K562 (cell line): ENCODE measurements around the gene ADPRH. TPM values are rescaled to one million over a fixed set of nuclear protein-coding genes. Genes with fewer than 3 reads are reported as not detected.

Experiments used
- ARHGAP35 ChIP-seq: fragments of 450-650 bp; IDR thresholded peaks from 2 replicates; pipeline ENCODE4 v1.6.1; 2018; ENCODE audit not compliant: partially characterized antibody
- CBX1 ChIP-seq: sonication (generic); IDR thresholded peaks from 2 replicates; pipeline ENCODE4 v1.6.1; 2016; ENCODE audit warnings: antibody characterized with exemption, low read depth, mild to moderate bottlenecking
- CHCHD3 ChIP-seq: fragments of 250-450 bp; sonication (Bioruptor Pico); IDR thresholded peaks from 2 replicates; pipeline ENCODE4 v2.1.2; 2022; ENCODE audit warnings: mild to moderate bottlenecking
- EHMT2 ChIP-seq: fragments of 450-650 bp; IDR thresholded peaks from 2 replicates; pipeline ENCODE4 v1.6.1; 2018; ENCODE audit warnings: antibody characterized with exemption
- ELF2 ChIP-seq: fragments of 250-450 bp; sonication (Bioruptor Pico); IDR thresholded peaks from 2 replicates; pipeline ENCODE4 v1.5.0; 2021; ENCODE audit warnings: mild to moderate bottlenecking
- EP400 ChIP-seq: fragments of 450-650 bp; IDR thresholded peaks from 2 replicates; pipeline ENCODE4 v1.6.1; 2017; ENCODE audit warnings: antibody characterized with exemption, mild to moderate bottlenecking, moderate library complexity
- ETV5 ChIP-seq: sonication (generic); formaldehyde crosslinking; IDR thresholded peaks from 2 replicates; pipeline ENCODE4 v1.4.0; 2020; ENCODE audit warnings: low read depth, mild to moderate bottlenecking, missing genetic modification reagents
- FOXK1 ChIP-seq: sonication (generic); formaldehyde crosslinking; IDR thresholded peaks from 2 replicates; pipeline ENCODE4 v1.8.0; 2022; ENCODE audit warnings: missing genetic modification reagents, mild to moderate bottlenecking, borderline replicate concordance
- GABPA ChIP-seq: fragments of 200-800 bp; sonication (Bioruptor generic); conservative IDR thresholded peaks from 2 replicates; pipeline ENCODE4 v1.6.1; 2016; ENCODE audit warnings: low read depth, missing genetic modification characterization, missing compliant biosample characterization
- HMG20B ChIP-seq: fragments of 250-450 bp; sonication (Bioruptor Pico); IDR thresholded peaks from 2 replicates; pipeline ENCODE4 v1.5.0; 2021; ENCODE audit warnings: mild to moderate bottlenecking
- HMGN3 ChIP-seq: IDR thresholded peaks from 2 replicates; pipeline ENCODE4 v1.6.1; 2011; ENCODE audit warnings: borderline replicate concordance, low read depth, mild to moderate bottlenecking, mixed read lengths, low read length; ENCODE audit not compliant: insufficient read length; ENCODE audit errors: extremely low read depth
- MXI1 ChIP-seq: IDR thresholded peaks from 2 replicates; pipeline ENCODE4 v1.6.1; 2011; ENCODE audit warnings: low read depth, mild to moderate bottlenecking, improper control_type of control experiment, low read length
- NELFE ChIP-seq: IDR thresholded peaks from 2 replicates; pipeline ENCODE4 v1.6.1; 2011; ENCODE audit warnings: mild to moderate bottlenecking; ENCODE audit not compliant: insufficient read depth, insufficient read length
- NFYB ChIP-seq: IDR thresholded peaks from 2 replicates; pipeline ENCODE4 v1.6.1; 2011; ENCODE audit warnings: mild to moderate bottlenecking, moderate library complexity; ENCODE audit not compliant: insufficient read length; ENCODE audit errors: extremely low read depth
- PURB ChIP-seq: sonication (generic); formaldehyde crosslinking; IDR thresholded peaks from 2 replicates; pipeline ENCODE4 v1.9.0; 2021; ENCODE audit warnings: low read depth, mild to moderate bottlenecking, missing genetic modification reagents
- RFX5 ChIP-seq: IDR thresholded peaks from 2 replicates; pipeline ENCODE4 v1.6.1; 2011; ENCODE audit warnings: low read depth, mild to moderate bottlenecking, improper control_type of control experiment, low read length
- SMAD4 ChIP-seq: fragments of 250-450 bp; sonication (Bioruptor Pico); conservative IDR thresholded peaks from 2 replicates; pipeline ENCODE4 v1.8.0; 2021; ENCODE audit warnings: inconsistent platforms, mild to moderate bottlenecking, moderate library complexity
- TAF15 ChIP-seq: fragments of 200-400 bp; formaldehyde crosslinking; IDR thresholded peaks from 2 replicates; pipeline ENCODE4 v1.6.1; 2017; ENCODE audit warnings: mild to moderate bottlenecking, low read depth, low read length, moderate library complexity
- TBP ChIP-seq: optimal IDR thresholded peaks from 2 replicates; pipeline ENCODE3; 2011; ENCODE audit warnings: low read depth, low read length, improper control_type of control experiment
- XRCC5 ChIP-seq: fragments of 200-400 bp; formaldehyde crosslinking; IDR thresholded peaks from 2 replicates; pipeline ENCODE4 v1.6.1; 2017; ENCODE audit warnings: low read depth, mild to moderate bottlenecking, low read length
- ZC3H4 ChIP-seq: sonication (generic); formaldehyde crosslinking; IDR thresholded peaks from 2 replicates; pipeline ENCODE4 v1.9.0; 2021; ENCODE audit warnings: missing genetic modification reagents, borderline replicate concordance
- ZNF133 ChIP-seq: fragments of 250-450 bp; sonication (Bioruptor Pico); IDR thresholded peaks from 2 replicates; pipeline ENCODE4 v1.4.0; 2020; ENCODE audit warnings: mild to moderate bottlenecking
- ZNF197 ChIP-seq: fragments of 200-800 bp; sonication (Bioruptor generic); IDR thresholded peaks from 2 replicates; pipeline ENCODE4 v1.6.1; 2016; ENCODE audit warnings: low read depth, missing genetic modification characterization, missing compliant biosample characterization
- ZNF217 ChIP-seq: sonication (generic); formaldehyde crosslinking; IDR thresholded peaks from 2 replicates; pipeline ENCODE4 v1.8.0; 2022; ENCODE audit warnings: mild to moderate bottlenecking, missing genetic modification reagents
- polyA plus RNA-seq, 8 experiments: library from polyadenylated mRNA; depleted of rRNA in 4 of 8; stranded (reverse) in 5 of 8; unstranded in 3 of 8; fragments of >200 nt; fragmentation: Nextera tagmentation in 2 of 8; fragmentation: Illumina TruSeq in 1 of 8; extraction: Ambion mirVana in 2 of 8; extraction: Trizol in 1 of 8; gene quantifications; 2 replicates each; pipeline versions ENCODE4 v1.2.1 to v1.2.3, GENCODE V29; 2011 to 2014; ENCODE audit warnings: inconsistent platforms in 1 of 8, missing spikeins in 1 of 8
- total RNA-seq, 7 experiments: library from RNA; depleted of rRNA in 6 of 7; stranded (reverse); fragments of >200 nt in 6 of 7; fragmentation: Illumina TruSeq in 2 of 7; extraction: Trizol in 2 of 7; gene quantifications; 2 replicates each; pipeline versions ENCODE4 v1.2.1 to v1.2.3, GENCODE V29; 2011 to 2021; ENCODE audit warnings: low replicate concordance in 1 of 7
- TF ChIP-seq, protein P1 (sequence below): fragments of 250-450 bp; sonication (Bioruptor Pico); IDR thresholded peaks from 2 replicates; pipeline ENCODE4 v1.6.1; 2021; ENCODE audit warnings: mild to moderate bottlenecking
- TF ChIP-seq, protein P2 (sequence below): sonication (generic); formaldehyde crosslinking; IDR thresholded peaks from 2 replicates; pipeline ENCODE4 v1.8.0; 2022; ENCODE audit warnings: missing genetic modification reagents, mild to moderate bottlenecking, moderate library complexity, borderline replicate concordance
- TF ChIP-seq, protein P3 (sequence below): sonication (generic); formaldehyde crosslinking; IDR thresholded peaks from 2 replicates; pipeline ENCODE4 v1.9.0; 2022; ENCODE audit warnings: mild to moderate bottlenecking, missing genetic modification reagents
- TF ChIP-seq, protein P4 (sequence below): fragments of 250-450 bp; sonication (Bioruptor Pico); IDR thresholded peaks from 2 replicates; pipeline ENCODE4 v1.5.0; 2021

The ADPRH gene
- total and polyA plus RNA-seq, 9 of the 15 experiments (the other 6 are each of a cell fraction or from before 2014, with no cell fraction given), result 0.01 to 1.4 (median 0.65) TPM

DNA sequence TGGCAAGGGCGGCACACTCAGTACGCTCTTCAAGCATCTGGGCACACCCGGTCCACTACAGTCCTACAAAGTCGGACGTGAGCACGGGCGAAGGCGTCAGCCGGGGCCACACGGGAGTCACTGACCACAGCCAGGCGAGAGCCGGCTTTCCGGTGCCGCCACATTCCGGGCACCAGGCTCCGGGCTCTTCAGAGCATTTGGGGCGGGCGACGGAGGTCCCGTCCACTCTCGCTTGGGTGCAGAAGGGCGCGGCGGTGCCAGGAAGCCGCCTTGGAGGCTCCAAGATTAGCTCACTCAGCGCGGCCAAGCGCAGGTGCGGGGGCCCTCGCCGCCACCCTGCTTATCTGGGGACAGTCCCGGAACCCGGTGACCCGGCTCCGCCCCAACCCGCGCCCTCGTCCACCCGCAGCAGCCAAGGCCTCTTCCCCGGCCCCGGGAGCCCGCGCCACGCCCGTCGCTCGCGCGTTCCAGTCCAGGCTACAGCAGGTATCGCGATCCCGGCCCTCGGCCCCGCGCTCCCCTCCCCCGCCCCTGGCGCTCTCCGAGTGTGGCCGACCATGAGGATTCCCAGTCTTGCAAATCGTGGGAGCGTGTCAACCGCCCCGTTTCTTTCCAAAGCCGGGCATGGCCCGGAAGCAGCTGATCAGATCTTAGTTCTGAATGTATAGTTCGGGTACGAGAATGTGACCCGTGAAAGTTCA is at the start of gene ADPRH (continued):
- TF ChIP-seq HMGN3 (peak; percentile 49), HMG20B (CRISPR knock-in tag) (no peak), TBP (no peak), CBX1 (no peak), ETV5 (CRISPR knock-in tag) (0 out of 2 replicates have a peak, but pooled peaks have one; percentile 25), ZNF217 (CRISPR knock-in tag) (no peak), MXI1 (no peak), EHMT2 (no peak), ZNF197 (CRISPR knock-in tag) (no peak), ARHGAP35 (no peak), PURB (no peak), XRCC5 (no peak), FOXK1 (no peak), TAF15 (no peak), ZNF133 (CRISPR knock-in tag) (no peak), EP400 (peak; percentile 37), ELF2 (CRISPR knock-in tag) (no peak), NELFE (no peak), RFX5 (no peak), SMAD4 (CRISPR knock-in tag) (peak; percentile 65; the same call in 1 of the 2 replicates), GABPA (tag) (0 out of 2 replicates have a peak, but pooled peaks have one; percentile 20), ZC3H4 (CRISPR knock-in tag) (no peak), CHCHD3 (no peak), NFYB (no peak)
- TF ChIP-seq, protein P1, sequence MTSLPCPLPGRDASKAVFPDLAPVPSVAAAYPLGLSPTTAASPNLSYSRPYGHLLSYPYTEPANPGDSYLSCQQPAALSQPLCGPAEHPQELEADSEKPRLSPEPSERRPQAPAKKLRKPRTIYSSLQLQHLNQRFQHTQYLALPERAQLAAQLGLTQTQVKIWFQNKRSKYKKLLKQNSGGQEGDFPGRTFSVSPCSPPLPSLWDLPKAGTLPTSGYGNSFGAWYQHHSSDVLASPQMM, result no peak
- TF ChIP-seq, protein P2, sequence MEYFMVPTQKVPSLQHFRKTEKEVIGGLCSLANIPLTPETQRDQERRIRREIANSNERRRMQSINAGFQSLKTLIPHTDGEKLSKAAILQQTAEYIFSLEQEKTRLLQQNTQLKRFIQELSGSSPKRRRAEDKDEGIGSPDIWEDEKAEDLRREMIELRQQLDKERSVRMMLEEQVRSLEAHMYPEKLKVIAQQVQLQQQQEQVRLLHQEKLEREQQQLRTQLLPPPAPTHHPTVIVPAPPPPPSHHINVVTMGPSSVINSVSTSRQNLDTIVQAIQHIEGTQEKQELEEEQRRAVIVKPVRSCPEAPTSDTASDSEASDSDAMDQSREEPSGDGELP (CRISPR knock-in tag), result peak; percentile 23; the same call in 1 of the 2 replicates
- TF ChIP-seq, protein P3, sequence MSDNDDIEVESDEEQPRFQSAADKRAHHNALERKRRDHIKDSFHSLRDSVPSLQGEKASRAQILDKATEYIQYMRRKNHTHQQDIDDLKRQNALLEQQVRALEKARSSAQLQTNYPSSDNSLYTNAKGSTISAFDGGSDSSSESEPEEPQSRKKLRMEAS (CRISPR knock-in tag), result no peak
- TF ChIP-seq, protein P4, sequence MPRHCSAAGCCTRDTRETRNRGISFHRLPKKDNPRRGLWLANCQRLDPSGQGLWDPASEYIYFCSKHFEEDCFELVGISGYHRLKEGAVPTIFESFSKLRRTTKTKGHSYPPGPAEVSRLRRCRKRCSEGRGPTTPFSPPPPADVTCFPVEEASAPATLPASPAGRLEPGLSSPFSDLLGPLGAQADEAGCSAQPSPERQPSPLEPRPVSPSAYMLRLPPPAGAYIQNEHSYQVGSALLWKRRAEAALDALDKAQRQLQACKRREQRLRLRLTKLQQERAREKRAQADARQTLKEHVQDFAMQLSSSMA (CRISPR knock-in tag), result no peak
